Measurements from ENCODE around the gene ZSCAN32.

Gene ZSCAN32

DNA sequence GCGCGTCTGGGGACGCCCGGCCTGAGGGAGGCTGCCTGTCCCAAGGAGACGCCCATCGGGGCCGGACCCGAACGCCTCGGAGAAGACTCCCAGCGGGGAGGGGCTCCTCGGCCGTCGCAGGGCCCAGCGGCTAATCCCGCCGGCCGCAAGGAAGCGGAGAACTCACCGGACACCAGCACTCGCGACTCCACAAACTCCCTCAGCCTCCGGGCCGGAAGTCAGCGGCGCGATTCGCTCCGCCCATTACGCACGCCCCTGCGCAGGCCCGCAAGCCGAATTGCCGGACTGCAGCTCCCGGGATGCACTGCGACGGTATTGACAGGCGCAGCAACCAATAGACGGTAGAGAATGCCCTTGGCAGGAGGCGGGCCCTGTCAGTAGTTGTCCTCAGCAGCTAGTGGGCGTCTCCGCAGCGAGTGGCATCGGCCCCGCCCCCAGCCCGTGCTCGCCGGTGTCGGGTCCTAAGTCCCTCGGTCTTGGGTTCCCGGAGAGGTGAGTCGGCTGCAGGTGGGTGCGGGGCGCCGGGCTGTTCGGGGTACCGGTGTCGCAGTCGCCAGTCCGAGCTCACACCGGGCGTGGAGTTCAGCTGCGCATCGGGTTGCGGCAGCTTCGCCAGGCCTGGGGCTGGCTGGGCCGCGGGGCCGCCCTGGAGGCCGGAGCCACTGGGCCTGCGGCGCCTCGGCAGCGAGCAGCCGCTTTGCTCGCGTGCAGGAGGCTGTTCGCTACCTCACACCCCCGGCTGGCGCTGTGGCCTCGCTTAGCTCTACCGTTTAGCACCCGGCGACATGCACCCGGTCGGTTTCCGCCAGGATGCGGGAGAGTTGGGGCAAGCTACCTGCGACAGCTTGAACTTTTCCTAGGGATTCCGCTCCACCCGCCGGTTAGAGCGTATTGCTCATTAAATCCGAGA, at the start of gene ZSCAN32, which contains the start of gene ZNF174:
TSS of gene ZSCAN32 (minus strand) at position 226 of the 910 bp plus-strand sequence. CDS start 3,447 bp downstream, outside the sequence.
TSS of gene ZNF174 (plus strand) at position 437 of the 910 bp plus-strand sequence. CDS start 790 bp downstream, outside the sequence.
- DNase-seq = peak; percentile 100

DNA sequence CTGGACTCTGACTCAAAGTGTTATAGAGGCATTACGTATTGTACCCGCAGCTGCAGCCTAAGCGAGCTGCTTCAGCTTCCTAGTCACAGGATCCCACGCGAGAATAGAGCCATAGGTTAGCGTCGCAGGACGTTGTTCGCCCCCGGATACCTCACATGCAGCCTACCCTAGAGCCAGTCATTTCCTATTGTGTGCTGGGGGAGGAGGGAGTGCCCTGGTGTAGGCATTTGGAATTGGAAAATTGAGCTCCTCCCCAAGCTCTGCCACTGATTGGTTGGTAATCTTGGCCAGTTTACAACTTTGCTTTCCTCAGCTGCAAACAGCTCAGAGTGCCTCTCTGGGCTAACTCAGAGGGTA, 43.2 kb upstream of the ZSCAN32 start:
- peak; percentile 49 for DNase-seq

DNA sequence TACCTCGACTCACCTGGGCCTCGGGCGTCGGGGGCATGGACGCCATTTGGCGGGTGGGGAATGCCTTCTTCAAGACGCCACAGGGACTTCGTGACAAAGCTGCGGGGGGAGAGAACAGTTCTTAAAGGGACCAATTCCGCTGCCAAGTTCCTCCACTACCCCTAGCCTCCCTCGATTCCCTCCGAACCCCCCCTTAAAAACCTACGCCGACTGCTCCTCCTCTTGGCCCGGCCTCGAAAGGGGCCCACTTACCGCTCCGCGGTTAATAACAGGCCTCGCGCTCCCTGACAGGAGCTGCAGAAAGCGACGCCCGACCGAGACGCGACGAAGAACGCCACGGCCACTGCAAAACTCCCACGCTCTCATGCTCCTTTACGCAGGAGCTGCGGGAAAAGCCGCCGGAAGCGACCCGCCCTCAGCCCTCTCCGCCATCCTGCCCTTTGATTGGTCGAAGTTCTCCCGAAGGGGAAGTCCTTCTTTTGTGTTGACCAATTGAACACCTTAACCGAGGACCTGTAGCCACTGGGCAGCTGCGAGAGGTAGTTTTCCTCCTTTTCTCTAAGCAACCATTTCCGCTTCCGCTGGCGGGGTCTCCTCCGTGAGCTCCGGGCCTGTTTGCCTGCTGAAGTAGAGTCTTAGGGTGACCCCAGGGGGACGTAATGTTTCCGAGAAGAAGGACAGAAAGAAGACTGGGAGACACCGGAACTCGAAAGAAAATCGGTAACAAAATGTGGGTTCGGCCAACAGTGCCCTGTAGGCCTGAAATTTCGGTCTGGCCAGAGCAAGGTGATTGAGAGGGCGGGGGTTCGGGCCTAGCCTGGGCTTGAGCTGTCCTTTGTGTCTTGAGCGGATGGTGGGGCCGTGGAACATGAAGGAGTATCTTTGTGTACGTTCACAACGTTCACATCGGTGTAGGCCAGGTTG, 42.6 kb upstream of the ZSCAN32 start, which contains the start of the genes NAA60 and ZNF597:
TSS of gene NAA60 (plus strand) at position 573 of the 924 bp plus-strand sequence. CDS start 32,548 bp downstream, outside the sequence.
TSS of gene ZNF597 (minus strand) at position 397 of the 924 bp plus-strand sequence. CDS start at position 46, 351 bp downstream.
- peak; percentile 92 for DNase-seq

DNA sequence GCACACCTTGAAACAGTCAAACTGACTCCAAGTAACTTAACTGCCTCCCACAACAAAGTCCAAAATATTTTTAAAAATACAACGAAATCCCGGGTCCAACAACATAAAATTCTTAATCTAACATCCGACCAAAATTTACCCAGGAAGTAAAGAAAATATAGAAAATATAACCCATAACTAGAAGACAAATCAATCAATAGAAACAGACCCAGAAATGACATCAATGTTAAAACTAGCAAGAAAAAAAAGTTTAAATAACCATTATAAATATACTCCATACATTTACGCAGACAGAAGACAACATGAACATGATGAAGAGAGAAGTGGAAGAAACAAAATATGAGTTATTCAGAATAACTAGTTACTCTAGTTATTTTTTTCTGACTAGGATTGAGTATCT, 38.8 kb upstream of the ZSCAN32 start:
- no peak for DNase-seq

DNA sequence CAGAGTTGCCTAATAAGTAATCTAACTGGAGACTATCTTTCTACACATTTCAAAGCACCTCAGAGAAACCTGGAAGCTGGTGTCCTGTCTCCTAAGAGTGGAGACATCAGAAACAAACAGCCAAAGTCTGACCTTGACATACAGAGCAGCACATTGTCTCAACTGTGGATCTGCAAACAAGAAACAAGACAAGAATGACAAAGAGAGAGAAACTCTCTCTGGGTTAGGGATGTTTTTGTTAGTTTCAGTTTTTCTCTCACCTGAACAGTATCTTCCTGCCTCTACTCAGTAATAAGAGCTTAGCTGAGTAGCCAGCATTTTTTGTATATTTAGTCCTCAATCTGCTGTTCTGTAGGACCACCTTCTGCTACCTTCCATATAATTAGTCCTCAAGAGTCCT, 33.6 kb upstream of the ZSCAN32 start:
- DNase-seq = no peak

DNA sequence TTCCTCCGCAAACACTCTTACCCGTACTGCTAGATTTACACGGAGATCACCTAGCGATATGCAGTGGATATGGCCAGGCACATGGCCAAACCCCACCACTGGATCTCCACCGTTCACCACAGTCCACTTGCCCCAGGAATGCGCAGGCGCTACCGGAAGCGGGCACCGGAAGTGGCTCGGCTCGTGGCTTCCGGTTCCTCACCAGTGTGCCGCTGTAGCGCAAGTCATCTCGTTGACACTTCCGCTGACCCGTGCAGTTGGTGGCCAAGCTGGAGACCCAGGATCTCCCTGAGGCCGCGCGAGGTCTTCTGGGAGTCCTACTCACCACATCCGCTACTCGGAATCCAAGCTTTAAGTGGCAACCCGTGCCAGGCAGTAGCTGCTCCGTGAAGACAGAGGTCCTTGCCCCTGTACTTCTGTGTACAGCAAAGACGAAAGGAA, 31.0 kb upstream of the ZSCAN32 start:
- peak; percentile 90 for DNase-seq

DNA sequence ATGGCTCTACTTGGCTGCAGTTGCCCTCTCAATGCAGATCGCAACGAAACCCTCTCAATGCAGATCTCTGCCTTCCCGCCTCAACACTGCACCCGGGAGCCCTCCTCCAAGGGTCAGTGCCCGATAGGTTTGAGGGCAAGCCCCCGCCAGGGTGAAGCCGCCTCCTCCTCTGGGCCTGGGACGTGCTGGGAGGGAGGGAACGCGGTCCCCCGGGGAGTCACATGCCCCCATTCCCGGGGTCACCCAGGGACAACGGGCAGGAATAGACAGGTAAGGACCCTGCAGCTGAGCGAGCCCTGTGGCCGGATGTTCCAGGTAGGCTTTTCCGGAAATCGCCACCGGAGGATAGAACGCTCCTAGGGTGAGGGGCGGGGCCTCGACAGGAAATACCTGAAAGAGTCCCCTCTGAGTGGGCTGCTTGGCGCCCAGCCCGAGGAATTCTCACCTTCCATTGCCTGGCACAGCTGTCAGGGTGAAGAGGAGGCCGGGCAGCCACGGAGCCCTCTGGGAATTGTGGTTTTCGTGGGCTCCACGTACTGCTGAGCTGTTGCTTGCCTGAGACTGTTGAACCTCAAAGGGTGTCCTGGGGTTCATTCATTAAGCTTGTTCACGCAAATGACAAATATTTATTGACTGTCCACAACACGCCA, 13.1 kb upstream of the ZSCAN32 start:
- peak; percentile 8 for DNase-seq

DNA sequence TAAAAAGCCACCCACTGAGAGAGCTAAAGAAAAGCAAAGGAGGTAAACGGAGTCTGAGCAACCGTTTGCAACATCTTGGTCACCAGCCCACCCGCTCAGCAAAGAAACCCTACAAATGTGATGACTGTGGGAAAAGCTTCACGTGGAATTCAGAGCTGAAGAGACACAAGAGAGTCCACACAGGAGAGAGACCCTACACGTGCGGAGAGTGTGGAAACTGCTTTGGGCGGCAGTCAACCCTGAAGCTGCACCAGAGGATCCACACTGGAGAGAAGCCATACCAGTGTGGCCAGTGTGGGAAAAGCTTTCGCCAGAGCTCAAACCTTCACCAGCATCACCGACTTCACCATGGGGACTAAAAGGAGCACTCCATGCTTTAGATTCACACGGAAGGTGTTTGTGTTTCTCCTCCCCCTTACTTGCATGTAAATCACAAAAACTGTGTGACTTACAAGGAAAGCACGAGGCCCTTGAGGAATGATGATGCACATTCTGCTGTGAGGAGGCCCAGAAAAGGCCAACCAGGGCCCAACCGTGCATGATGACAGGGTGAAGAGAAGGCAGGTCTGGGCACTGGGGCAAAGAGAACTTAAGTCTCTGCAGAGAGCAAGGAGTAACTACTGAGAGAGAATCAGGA, 7.9 kb upstream of the ZSCAN32 start:
- DNase-seq = no peak

DNA sequence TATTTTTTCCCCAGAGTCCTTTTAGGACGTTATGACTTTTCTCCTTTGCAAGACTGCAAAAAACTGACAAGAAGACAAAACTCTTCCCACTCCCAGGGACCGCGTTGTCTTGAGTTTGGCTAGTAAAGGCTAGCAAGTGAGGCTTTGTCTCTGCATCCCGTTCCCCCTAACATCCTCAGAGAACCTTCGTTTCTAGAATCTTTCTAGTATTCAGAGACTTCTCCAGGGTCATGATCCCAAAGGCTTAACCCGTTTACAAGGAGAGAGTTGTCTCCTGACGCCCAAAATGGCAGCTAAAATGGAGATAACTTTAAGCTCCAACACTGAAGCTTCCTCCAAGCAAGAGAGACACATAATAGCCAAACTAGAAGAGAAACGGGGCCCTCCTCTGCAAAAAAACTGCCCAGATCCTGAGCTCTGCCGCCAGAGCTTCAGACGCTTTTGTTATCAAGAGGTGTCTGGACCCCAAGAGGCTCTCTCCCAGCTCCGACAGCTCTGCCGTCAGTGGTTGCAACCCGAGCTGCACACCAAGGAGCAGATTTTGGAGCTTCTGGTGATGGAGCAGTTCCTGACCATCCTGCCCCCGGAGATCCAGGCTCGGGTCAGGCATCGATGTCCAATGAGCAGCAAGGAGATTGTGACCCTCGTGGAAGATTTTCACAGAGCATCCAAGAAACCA, 1.1 kb upstream of the ZSCAN32 start:
- peak; percentile 21 for DNase-seq

DNA sequence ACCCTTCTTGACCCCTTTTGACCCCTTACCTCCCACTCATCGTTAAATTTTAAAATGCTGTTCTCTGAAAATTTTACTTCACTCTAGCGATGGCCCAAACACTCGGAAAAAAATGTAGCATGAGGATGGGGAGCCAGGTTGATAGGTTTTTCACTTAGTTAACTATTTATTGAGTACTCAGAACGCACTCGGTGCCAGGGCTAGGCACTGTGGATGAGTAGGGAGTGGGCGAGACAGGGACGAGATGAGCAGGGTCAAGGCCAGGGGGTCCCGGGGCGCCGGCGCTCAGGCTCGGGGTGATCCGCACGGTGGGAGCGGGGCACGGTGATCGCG, 392 bp downstream of the ZSCAN32 start:
- no peak for DNase-seq

DNA sequence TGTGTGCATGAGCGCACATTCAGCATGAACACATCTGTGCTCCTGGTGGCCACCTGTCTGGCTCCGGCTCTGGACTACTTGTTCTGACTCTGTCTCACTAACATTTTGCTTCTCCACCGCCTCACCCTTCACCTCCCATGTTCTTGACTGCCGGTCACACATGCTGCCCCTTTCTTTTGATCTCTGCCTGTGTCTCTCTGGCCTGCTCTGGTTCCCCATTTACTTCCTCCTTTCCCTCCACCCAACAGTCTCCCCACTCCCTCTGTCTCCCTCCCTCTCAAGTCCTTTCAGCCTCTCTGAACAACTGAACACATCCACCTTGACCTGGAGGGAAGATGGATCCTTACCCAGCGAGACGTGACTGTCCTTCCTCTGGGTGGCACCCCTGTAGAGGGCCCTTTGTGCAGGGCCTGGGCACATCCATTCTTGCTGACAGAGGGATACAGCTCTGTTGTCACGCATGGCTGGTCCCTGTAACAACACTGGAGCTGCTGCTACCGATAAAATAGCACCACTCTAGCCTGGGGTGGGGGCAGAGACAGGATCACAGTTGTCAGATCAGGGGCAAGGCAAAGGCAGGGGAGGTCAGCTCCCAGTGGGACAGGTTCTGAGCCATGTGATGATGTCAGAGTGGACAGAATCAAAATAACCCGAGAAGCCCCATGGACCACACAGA, 11.0 kb downstream of the ZSCAN32 start:
- DNase-seq = no peak

DNA sequence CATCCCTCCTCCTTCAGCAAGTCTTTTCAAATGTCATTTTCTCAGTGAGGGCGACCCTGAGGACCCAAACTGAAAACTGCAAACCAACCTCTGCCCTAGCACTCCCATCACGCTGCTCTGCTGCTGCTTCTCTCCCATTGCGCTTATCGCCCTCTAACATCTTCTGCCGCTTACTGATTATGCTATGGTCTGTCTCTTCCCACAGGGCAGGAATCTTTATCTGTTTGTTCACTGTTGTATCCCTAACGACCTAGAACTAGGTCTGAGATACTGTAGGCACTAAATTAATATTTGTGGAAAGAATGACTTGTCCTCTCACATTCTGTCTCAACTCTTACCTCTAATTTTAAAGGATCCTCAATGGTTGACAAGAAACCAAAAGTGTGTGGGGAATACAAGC, 12.5 kb downstream of the ZSCAN32 start:
- DNase-seq = no peak

DNA sequence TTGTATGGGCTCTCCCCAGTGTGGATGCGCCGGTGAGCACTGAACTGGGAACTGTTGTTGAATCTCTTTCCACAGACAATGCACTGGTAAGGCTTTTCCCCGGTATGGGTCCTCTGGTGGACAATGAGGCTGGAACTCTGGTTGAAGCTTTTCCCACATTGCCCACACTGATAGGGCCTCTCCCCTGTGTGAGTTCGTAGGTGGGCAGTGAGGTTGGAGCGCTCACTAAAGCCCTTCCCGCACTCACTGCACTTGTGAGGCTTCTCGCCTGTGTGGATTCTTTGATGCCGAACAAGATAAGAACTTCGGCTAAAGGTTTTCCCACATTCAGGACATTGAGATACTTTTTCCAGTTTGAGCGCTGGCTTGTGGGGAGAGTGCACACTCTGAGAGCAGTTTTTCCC, 17.8 kb downstream of the ZSCAN32 start:
- no peak for DNase-seq

DNA sequence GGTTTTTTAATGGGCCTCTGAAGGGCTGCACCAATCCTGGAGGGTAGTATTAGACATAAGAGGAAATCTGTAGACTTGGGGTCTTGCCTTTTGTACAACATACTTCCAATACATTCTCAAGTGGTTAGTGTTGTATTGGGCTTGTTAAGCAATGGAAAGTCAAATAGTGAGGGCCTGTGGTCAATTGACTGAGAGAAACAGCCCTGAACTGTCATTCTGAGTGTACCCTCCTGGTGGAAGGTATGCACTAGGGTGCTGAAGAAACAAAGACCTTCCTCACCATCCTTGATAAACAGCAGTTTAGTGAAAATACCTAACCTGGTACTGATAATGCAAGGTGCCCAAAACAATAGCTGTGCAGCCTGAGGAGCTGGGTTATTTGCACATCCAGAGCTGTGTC, 22.9 kb downstream of the ZSCAN32 start:
- no peak for DNase-seq

DNA sequence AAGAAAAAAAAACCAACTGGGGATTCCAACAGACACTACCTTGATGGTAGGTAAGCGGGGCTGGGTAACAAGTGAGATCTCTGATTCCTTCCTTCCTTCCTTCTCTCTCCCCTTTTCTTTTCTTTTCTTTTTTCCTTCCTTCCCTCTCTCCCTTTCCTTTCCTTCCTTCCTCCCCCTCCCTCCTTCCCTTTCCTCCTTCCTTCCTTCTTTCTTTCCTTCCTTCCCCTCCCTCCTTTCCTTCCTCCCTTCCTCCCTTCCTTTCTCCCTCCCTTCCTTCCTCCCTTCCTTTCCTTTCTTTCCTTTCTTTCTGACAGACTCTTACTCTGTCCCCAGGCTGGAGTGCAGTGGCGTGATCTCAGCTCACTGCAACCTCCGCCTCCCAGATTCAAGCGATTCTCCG, 25.1 kb downstream of the ZSCAN32 start:
- no peak for DNase-seq

DNA sequence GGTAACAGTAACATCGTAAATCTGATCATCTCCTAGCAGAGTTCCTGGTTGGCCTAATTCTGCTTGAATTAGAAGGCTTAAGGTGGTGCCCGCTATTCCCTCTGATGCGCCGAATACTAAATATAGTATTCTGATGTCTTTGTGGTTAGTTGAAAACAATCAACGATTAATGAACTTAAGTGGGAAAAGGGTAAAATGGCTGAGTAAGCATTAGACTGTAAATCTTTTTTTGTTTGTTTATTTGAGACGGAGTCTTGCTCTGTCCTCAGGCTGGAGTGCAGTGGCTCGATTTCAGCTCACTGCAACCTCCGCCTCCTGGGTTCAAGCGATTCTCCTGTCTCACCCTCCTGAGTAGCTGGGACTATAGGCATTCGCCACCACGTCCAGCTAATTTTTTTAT, 31.7 kb downstream of the ZSCAN32 start:
- DNase-seq = no peak

DNA sequence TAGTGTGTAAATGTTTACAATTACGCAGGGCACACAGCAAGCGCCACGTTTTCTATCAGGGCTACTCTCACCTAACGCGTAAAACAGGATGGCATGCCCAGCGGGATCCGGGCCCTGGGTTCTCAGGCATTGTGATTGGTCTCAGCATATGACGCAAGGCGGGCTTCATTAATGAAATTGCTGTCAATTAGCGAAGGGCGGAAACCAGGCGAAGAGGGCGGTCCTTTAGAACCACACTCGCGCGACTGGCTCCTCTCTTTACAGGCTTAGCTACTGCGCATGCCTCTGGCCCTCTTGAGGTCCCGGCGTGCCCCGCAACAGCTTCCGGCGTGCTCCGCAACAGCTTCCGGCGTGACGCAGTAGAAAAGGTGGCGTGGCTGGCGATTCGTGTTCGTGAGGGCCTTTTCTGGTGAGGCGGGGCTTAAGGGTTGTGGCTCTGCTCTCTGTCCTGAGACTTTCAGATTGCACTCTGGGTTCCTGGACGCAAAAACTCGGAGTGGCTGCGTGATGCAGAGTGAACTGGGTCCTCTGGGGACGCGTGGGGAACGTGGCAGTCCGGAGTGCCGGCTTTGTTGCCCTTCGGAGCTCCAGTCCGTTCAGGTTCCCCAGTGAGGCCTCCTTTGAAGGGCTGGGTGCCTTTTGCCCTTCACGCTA, 35.9 kb downstream of the ZSCAN32 start:
- DNase-seq = peak; percentile 97

DNA sequence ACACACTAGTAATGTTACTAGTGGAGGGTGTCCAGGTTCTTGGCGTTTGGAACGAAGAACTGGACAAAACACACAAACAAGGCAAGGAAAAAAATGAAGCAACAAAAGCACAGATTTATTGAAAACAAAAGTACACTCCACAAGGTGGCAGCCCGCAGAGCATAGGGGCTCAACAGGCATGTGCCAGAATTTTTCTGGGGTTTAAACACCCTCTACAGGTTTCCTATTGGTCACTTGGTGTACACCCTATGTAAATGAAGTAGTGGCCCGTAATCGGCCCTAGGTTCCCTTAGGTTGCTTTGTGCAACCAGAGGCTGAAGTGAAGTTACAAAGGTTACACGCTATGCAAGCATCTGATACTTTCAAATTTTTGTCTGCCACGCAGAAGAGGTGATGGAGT, 37.0 kb downstream of the ZSCAN32 start:
- DNase-seq = peak; percentile 32

DNA sequence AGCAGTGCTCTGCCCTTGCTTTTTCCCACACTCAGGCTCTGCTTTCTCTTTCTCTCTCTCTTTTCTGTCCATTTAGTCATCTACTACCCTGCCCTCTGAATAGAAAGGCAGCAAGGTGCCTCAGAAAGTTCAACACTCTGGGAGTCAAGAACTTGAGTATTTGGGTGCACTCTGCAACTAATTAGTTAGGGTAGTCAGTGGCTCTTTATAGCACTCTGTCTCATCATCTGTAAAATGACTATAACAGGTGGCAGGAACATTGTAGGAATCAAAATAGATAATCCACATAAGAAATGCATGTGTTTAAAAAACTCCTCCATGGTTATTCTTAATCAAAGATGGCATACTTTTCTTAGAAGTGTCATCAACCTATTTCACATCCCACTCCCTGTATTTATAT, 37.9 kb downstream of the ZSCAN32 start:
- DNase-seq = no peak

DNA sequence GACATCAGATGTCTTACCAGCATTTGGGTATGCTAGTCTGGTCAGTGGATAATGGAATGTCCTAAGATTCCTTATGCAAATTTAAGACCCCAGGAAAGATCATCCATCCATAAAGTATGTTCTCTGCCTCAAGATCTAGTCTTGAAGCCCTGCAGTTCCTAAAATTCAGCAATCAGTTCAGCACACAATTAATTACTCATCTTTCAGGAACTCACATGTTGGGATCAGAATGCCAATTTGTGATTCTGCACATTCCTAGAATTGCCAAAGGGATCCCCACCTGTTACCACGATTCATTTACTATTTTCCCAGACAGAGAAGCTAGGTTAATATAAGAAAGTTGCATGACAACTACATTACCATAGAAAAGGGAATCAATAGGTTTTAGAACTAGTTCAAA, 41.9 kb downstream of the ZSCAN32 start:
- DNase-seq = no peak

DNA sequence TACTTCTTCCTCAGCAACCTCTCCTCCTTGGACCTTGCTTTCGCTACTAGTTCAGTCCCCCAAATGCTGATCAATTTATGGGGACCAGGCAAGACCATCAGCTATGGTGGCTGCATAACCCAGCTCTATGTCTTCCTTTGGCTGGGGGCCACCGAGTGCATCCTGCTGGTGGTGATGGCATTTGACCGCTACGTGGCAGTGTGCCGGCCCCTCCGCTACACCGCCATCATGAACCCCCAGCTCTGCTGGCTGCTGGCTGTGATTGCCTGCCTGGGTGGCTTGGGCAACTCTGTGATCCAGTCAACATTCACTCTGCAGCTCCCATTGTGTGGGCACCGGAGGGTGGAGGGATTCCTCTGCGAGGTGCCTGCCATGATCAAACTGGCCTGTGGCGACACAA, 44.7 kb downstream of the ZSCAN32 start:
- no peak for DNase-seq

Measured in RPMI8226 (cell line).